ENCODE results near the gene DNAH2. TPM values are rescaled to one million over a fixed set of nuclear protein-coding genes. Genes with fewer than 3 reads are reported as not detected.

DNAH2 gene
- total and polyA plus RNA-seq, 2 experiments from 2014 or later: 0.38 TPM; not detected in 1

GRCh38 chr17:7873051-7873450, 155.5 kb downstream of the DNAH2 start (continued):
- TF ChIP-seq, protein P1, sequence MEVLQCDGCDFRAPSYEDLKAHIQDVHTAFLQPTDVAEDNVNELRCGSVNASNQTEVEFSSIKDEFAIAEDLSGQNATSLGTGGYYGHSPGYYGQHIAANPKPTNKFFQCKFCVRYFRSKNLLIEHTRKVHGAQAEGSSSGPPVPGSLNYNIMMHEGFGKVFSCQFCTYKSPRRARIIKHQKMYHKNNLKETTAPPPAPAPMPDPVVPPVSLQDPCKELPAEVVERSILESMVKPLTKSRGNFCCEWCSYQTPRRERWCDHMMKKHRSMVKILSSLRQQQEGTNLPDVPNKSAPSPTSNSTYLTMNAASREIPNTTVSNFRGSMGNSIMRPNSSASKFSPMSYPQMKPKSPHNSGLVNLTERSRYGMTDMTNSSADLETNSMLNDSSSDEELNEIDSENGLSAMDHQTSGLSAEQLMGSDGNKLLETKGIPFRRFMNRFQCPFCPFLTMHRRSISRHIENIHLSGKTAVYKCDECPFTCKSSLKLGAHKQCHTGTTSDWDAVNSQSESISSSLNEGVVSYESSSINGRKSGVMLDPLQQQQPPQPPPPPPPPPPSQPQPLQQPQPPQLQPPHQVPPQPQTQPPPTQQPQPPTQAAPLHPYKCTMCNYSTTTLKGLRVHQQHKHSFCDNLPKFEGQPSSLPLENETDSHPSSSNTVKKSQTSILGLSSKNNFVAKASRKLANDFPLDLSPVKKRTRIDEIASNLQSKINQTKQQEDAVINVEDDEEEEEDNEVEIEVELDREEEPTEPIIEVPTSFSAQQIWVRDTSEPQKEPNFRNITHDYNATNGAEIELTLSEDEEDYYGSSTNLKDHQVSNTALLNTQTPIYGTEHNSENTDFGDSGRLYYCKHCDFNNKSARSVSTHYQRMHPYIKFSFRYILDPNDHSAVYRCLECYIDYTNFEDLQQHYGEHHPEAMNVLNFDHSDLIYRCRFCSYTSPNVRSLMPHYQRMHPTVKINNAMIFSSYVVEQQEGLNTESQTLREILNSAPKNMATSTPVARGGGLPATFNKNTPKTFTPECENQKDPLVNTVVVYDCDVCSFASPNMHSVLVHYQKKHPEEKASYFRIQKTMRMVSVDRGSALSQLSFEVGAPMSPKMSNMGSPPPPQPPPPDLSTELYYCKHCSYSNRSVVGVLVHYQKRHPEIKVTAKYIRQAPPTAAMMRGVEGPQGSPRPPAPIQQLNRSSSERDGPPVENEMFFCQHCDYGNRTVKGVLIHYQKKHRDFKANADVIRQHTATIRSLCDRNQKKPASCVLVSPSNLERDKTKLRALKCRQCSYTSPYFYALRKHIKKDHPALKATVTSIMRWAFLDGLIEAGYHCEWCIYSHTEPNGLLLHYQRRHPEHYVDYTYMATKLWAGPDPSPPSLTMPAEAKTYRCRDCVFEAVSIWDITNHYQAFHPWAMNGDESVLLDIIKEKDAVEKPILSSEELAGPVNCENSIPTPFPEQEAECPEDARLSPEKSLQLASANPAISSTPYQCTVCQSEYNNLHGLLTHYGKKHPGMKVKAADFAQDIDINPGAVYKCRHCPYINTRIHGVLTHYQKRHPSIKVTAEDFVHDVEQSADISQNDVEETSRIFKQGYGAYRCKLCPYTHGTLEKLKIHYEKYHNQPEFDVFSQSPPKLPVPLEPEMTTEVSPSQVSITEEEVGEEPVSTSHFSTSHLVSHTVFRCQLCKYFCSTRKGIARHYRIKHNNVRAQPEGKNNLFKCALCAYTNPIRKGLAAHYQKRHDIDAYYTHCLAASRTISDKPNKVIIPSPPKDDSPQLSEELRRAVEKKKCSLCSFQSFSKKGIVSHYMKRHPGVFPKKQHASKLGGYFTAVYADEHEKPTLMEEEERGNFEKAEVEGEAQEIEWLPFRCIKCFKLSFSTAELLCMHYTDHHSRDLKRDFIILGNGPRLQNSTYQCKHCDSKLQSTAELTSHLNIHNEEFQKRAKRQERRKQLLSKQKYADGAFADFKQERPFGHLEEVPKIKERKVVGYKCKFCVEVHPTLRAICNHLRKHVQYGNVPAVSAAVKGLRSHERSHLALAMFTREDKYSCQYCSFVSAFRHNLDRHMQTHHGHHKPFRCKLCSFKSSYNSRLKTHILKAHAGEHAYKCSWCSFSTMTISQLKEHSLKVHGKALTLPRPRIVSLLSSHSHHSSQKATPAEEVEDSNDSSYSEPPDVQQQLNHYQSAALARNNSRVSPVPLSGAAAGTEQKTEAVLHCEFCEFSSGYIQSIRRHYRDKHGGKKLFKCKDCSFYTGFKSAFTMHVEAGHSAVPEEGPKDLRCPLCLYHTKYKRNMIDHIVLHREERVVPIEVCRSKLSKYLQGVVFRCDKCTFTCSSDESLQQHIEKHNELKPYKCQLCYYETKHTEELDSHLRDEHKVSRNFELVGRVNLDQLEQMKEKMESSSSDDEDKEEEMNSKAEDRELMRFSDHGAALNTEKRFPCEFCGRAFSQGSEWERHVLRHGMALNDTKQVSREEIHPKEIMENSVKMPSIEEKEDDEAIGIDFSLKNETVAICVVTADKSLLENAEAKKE (CRISPR knock-in tag; IDR thresholded peaks at IDR 0.05): no peak
- TF ChIP-seq, protein P2, sequence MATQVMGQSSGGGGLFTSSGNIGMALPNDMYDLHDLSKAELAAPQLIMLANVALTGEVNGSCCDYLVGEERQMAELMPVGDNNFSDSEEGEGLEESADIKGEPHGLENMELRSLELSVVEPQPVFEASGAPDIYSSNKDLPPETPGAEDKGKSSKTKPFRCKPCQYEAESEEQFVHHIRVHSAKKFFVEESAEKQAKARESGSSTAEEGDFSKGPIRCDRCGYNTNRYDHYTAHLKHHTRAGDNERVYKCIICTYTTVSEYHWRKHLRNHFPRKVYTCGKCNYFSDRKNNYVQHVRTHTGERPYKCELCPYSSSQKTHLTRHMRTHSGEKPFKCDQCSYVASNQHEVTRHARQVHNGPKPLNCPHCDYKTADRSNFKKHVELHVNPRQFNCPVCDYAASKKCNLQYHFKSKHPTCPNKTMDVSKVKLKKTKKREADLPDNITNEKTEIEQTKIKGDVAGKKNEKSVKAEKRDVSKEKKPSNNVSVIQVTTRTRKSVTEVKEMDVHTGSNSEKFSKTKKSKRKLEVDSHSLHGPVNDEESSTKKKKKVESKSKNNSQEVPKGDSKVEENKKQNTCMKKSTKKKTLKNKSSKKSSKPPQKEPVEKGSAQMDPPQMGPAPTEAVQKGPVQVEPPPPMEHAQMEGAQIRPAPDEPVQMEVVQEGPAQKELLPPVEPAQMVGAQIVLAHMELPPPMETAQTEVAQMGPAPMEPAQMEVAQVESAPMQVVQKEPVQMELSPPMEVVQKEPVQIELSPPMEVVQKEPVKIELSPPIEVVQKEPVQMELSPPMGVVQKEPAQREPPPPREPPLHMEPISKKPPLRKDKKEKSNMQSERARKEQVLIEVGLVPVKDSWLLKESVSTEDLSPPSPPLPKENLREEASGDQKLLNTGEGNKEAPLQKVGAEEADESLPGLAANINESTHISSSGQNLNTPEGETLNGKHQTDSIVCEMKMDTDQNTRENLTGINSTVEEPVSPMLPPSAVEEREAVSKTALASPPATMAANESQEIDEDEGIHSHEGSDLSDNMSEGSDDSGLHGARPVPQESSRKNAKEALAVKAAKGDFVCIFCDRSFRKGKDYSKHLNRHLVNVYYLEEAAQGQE (IDR thresholded peaks at IDR 0.05; ENCODE audit: unreplicated experiment): no peak
- TF ChIP-seq CREB1 (CRISPR knock-in tag; IDR thresholded peaks at IDR 0.05; ENCODE audit: low read depth) (no peak), EZH2phosphoT487 (IDR thresholded peaks at IDR 0.05; ENCODE audit: unreplicated experiment) (no peak), POLR2AphosphoS5 (IDR thresholded peaks at IDR 0.05; ENCODE audit: low read depth) (no peak), JUNB (IDR thresholded peaks at IDR 0.05; ENCODE audit: unreplicated experiment) (no peak)

Data from GM23338 (cell line).